ENCODE measurements around the gene EGFLAM.

The EGFLAM gene

DNA sequence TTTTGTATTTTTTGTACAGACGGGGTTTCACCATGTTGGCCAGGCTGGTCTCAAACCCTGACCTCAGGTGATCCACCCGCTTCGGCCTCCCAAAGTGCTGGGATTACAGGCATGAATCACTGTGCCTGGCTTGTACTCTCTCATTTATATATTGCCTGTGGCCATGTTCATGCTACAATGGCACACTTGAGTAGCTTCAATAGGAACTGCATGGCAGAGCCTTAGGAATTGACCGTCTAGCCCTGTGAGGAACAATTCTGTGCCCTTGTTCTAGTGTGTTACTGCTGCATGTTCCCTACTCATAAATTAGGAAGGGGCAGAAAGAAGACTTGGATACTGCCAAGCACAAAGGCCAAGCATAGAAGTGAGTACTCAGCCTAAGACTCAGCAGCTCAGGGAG is 193.8 kb downstream of the EGFLAM start:
- DNase-seq = no peak

GRCh38 chr5:38453506-38453905 is 195.1 kb downstream of the EGFLAM start:
- peak; percentile 29 to 35 for DNase-seq

DNA sequence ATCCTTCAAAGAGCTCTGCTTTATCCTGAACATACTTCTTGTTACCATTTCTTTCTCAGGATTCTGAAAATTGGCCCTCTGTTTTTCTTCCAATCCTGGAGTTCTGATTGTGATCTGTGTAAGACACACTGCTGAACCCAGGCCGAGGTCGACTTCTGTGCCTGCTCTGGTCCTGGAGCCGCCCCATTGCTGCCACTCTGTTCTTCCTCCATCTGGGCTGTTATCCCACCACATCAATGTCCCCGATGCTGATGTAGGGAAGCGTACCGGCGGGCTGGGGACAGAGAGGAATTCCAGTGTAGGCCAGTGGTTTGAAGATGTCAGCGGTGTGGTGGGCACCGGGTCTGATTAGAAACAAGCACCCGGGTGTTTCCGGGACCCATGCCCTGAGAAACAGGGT is 195.6 kb downstream of the EGFLAM start:
- DNase-seq = no peak

GRCh38 chr5:38455796-38456330 is 197.5 kb downstream of the EGFLAM start:
- no peak for DNase-seq

GRCh38 chr5:38456657-38457399 is 198.5 kb downstream of the EGFLAM start:
- DNase-seq = no peak

- DNase-seq = no peak
These were observed 199.8 kb downstream of the EGFLAM start for GRCh38 chr5:38458174-38458573.

DNA sequence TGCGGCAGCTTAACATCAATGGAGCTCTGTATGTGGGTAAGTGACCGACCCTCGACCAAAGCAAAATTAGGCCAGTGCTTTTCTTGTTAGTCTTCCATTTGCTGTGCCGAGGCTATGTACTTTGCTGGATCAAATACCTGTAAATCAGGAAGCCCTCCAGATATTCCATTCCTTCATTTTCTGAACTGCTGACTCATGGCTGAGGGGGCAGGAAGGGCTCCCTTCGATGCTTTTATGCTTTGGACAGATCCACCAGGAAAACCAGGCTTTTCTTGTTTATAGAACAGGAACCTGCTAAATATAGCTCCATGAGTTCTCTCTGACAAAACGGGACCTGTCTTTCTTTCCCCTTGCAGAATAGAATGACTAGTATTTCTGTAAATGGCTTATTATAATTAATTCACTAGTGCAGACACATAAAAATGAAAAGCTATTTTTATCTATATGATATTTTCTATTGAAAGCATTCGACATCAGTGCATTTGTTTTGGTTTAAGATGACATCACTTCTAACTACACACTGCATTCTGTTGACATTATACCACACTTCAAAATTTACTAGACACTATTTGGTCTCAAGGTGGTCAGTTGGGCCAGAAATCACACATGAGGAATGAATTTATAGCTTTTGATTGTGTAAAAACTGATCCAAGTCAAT is 204.7 kb downstream of the EGFLAM start:
- no peak for DNase-seq

DNA sequence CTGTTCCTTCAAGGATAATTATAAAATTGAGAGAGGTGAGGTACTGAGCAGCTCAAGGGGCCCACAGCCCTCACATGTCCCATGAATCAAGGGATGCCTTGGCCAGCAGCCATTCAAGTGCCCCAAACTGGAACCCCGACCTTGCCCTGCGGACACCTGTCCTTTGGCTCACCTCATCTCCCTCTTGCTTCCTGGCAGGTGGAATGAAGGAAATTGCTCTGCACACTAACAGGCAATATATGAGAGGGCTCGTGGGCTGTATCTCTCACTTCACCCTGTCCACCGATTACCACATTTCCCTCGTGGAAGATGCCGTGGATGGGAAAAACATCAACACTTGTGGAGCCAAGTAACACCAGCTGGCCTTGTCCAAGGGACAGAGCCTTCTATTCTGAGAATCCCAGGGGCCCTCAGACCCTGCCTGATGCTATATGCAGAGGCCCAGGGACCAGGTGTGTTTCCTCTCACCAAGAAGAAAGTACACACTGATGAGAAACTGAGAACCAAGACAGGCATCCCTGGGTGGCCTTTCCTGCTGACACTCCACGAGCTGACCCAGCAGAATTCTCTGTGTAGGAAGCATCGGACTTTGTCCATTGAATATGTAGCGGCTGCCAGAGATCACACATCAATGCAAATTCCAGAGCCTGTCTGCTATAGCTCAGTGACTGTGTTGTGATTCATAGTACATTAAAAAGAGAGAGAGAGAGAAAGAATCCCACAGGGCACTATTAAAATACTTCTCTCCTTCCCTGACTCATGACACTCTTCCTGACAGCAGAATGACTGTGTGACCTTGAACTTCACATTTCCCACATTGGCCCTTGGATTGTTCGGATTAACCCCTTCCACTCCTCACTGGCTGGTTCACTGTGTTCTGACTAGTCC is 205.5 kb downstream of the EGFLAM start:
- DNase-seq = no peak

GRCh38 chr5:38465061-38465460 is 206.7 kb downstream of the EGFLAM start:
- DNase-seq = no peak

DNA sequence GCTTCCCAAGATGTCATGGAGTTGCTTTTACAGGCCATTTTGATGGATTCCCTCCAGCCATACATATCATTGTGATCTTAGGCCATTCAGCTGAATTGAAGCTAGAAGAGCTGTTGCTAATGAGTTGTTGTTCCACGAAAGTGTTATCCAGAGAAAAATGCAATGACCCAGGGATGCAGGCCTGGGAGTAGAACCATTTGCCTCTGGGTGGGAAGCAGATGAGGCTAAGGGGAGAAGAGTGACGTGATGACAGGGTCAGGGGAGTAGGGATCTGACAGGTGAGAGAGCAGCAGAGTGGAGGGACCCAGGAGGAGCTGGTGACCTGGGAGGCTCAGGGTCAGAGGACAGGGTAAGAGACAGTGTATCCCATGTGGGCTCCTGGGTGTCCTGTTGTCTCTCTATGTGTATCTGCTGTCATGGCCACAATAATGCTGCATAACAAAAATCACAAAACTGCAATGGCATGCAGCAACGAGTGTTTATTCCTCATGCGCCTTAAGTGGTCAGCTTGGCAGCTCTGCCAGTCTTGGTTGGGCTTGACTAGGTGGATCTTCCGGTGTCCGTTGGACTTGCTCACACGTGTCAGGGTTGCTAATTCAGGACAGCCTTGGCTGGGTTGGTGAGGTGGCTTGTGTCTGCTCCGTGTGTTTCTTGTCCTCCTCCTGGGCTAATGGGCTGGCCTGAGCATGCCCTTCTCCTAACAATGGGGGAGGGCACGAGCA is 207.5 kb downstream of the EGFLAM start:
- no peak for DNase-seq

GRCh38 chr5:38466424-38467189 is 208.2 kb downstream of the EGFLAM start:
- no peak for DNase-seq

DNA sequence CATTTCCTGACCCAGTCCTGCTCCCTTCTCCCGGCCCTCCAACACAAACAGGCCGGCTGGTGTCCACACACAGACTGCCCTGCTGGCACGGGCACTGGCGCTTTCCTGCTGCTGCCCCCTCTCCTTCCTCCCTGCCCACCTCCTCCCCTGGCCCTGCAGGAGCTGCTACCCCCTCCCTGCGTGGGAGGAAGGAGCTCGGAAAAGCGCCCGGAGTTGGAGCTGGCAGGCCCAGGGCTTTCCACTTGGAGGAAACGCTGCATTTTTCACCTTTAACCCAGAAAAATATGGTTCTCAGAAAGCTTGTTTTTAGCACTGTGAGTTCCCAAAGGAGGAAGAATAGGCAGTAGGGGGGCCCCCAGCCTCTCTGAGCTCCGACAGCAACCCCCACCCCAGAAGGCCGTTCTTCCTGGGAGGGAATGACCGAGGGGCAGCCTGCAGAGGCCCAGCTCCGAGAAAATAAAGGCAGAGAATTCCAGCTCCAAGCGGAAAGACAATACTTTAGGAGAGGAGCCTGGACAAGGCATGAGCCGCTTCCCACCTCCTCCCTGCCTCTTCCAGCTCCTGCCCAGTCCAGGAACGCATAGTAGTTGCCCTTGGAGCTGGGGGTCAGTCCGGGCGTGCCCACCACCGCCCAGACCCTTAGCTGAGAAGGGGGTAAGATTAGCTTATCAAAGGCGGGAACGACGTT is 209.1 kb downstream of the EGFLAM start:
- DNase-seq = no peak

DNA sequence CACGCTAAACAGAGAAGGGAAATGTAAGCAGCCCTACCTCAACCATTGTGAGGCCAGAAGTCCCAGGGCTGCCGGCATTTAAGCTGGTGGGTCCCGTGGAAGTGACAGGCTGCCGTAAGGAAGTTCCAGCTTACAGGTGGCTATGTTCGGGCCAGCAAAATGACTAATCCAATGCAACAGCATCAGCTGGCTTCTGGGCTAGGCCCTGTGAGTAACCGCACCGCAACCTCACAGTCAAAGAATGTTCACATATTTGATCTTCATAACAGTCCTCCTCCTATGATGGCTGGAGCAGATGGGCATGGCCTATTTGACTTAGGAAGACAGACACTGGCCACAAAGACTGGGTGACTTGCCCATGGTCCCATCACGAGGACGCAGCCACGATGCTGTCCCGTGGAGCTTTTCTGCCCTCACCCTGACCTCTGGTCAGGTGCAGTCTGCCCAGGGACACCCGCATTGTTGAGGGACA is 209.9 kb downstream of the EGFLAM start:
- DNase-seq = no peak

GRCh38 chr5:38468978-38469706 is 210.8 kb downstream of the EGFLAM start:
- no peak for DNase-seq

- no peak for DNase-seq
These were observed 211.4 kb downstream of the EGFLAM start for GRCh38 chr5:38469707-38470267.

DNA sequence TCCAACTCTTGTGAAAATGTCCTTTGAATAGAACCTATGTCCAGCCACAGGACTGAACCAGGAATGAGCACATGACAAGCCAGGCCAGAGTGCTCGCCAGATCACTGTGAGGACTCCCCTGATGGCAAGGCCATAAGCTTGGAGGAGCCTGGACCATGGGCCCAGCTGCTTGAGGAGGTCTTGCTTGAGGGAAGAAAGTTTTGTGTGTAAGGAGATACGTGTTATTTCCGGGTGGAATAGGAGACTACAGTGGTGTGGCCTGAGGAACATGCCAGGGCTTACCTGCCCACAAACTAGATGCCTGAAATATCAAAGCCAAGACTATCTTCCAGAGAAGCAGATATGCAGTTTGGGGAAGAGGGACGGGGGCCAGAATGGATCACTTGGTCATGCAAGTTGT is 213.3 kb downstream of the EGFLAM start:
- no peak for DNase-seq

DNA sequence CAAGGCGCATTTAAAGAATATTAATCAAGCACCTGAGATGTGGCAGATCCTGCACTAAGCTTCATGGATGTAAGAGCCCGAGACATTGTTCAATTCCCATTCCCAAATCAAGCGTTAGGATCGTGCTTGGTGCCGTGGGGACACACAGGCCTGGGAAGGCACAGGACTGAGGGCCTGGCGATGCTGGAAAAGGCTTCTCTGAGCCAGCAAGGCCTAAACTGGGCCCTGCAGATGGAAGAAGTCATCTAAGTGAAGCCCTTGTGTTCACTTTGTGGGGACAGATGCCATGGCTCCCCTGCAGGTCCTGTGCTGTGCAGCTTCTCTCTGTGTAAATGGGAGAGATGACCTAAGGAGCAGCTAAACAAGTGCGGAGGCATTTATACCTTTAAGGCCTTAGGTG is 214.2 kb downstream of the EGFLAM start:
- no peak for DNase-seq

- no peak for DNase-seq
These were observed 214.6 kb downstream of the EGFLAM start for GRCh38 chr5:38473008-38473407.

GRCh38 chr5:38478166-38478565 is 219.8 kb downstream of the EGFLAM start:
- DNase-seq = no peak

DNA sequence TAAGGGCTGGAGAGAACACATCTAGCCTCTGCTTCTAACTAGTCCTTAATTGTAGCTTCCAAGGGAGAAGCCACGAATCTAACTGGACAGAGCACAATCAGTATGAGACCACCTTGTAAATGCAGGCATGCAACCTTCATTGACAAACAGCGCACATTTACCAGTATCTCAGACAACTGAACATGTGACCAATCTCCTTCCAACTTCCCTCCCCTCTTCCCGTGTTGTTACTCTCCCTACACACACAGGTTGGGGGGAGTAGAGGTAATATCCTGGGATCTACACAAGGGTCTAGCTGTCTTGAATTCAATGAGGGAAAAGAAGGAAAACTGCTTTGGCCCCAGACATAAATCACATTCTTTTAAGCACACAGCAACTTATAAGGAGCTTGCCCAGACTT is 220.5 kb downstream of the EGFLAM start:
- DNase-seq = no peak
